ENCODE measurements around the gene SLU7. TPM values are rescaled to one million over a fixed set of nuclear protein-coding genes. Genes with fewer than 3 reads are reported as not detected.
A peak's percentile ranks its signal among the peaks of the same experiment; 100 is the strongest.

SLU7 gene
- total RNA-seq, 1 experiment from 2014 or later, result 43.6 TPM

GRCh38 chr5:160369990-160370712 is 48.7 kb downstream of the SLU7 start, which contains the start of gene C1QTNF2:
C1QTNF2 (minus strand) TSS chr5:160370626; CDS start chr5:160355011, 15,615 bp downstream.
- no peak for TF ChIP-seq EZH2phosphoT487 (IDR thresholded peaks at IDR 0.05; ENCODE audit: borderline replicate concordance)
- peak; percentile 54; the same call in 1 of the 2 replicates for TF ChIP-seq CBX3 (IDR thresholded peaks at IDR 0.05; ENCODE audit: low read depth)
- peak; percentile 87 for TF ChIP-seq MAX (IDR thresholded peaks at IDR 0.05)
- TF ChIP-seq EGR1 (IDR thresholded peaks at IDR 0.05; ENCODE audit: low read depth), result peak; percentile 59
- peaks cover 0 to 13% of the 10 kb centered on the region in 2 experiments; a peak in 2 of 4 replicates for H3K4me1 ChIP-seq (ENCODE audit: control insufficient read depth in 1 of 2, insufficient read depth in 2 of 2, low read length in 2 of 2)
- H3K36me3 ChIP-seq (ENCODE audit: control insufficient read depth in 1 of 2, insufficient read depth in 2 of 2, low read length in 2 of 2), result no peaks in the 10 kb centered on the region
- ChIA-PET RAD21 (ENCODE audit: low non-redundant PET in 1 of 2, low total read pairs in 2 of 2, uncharacterized antibody in 2 of 2, unreplicated experiment in 2 of 2) (no interaction called here), CTCF (interaction anchor here (0.8 to 1.2 kb wide), 2 partner anchors 21 to 348 kb away, joined by 3 to 4 read pairs; no protein-coding TSS in a partner anchor), POLR2A (no interaction called here)
- peak within 1 kb of the TSS; percentile 50 for H2AFZ ChIP-seq (ENCODE audit: low read depth, low read length, poor library complexity, severe bottlenecking)
- BruUV-seq (replicated peaks), result no TSS peak
- no peak within 1 kb of the TSS for H3K27ac ChIP-seq (ENCODE audit: low read depth, low read length)
- no peaks in the 10 kb centered on the region for H4K20me1 ChIP-seq (ENCODE audit: insufficient read depth)
- intact Hi-C loops (cut with micrococcal nuclease), result no loop called here
- H3K27me3 ChIP-seq (ENCODE audit: insufficient read depth, low read length), result peaks cover 17% of the 10 kb centered on the region
- no peaks in the 10 kb centered on the region for H3K9me2 ChIP-seq (ENCODE audit: insufficient read depth)
- H3K79me2 ChIP-seq (ENCODE audit: insufficient read depth, low read length), result no peaks in the 10 kb centered on the region
- H3K9ac ChIP-seq (ENCODE audit: low read length), result peak within 1 kb of the TSS; percentile 15
- ATAC-seq, result peak; percentile 75
- DNase-seq (ENCODE audit: low read depth, low spot score), result no peak
- H3K4me3 ChIP-seq (replicated peaks in 1 of 2; ENCODE audit: low read depth in 1 of 2, low read length in 2 of 2), result peak within 1 kb of the TSS; percentile 37 to 52
- peak within 1 kb of the TSS; percentile 79 for H3K4me2 ChIP-seq (ENCODE audit: low read length)
- no peaks in the 10 kb centered on the region for H3K9me3 ChIP-seq (ENCODE audit: control insufficient read depth in 1 of 2, insufficient read depth in 1 of 2, low read depth in 1 of 2, low read length in 2 of 2)

GRCh38 chr5:160367885-160368284 is 51.0 kb downstream of the SLU7 start:
- H2AFZ ChIP-seq (ENCODE audit: low read depth, low read length, poor library complexity, severe bottlenecking), result no peak overlapping the region
- H3K9ac ChIP-seq (ENCODE audit: low read length), result no peak overlapping the region
- DNase-seq (ENCODE audit: low read depth, low spot score) (no peak), ATAC-seq (no peak)
- no TSS peak for BruUV-seq (replicated peaks)
- no peaks in the 10 kb centered on the region for H3K36me3 ChIP-seq (ENCODE audit: control insufficient read depth in 1 of 2, insufficient read depth in 2 of 2, low read length in 2 of 2)
- ChIA-PET POLR2A (no interaction called here), RAD21 (ENCODE audit: low non-redundant PET in 1 of 2, low total read pairs in 2 of 2, uncharacterized antibody in 2 of 2, unreplicated experiment in 2 of 2) (no interaction called here), CTCF (no interaction called here)
- H3K9me3 ChIP-seq (ENCODE audit: control insufficient read depth in 1 of 2, insufficient read depth in 1 of 2, low read depth in 1 of 2, low read length in 2 of 2), result no peaks in the 10 kb centered on the region
- no peaks in the 10 kb centered on the region for H3K9me2 ChIP-seq (ENCODE audit: insufficient read depth)
- H3K27ac ChIP-seq (ENCODE audit: low read depth, low read length), result no peak overlapping the region
- H3K27me3 ChIP-seq (ENCODE audit: insufficient read depth, low read length), result peaks cover 3% of the 10 kb centered on the region; the same call in 1 of the 2 replicates
- H3K79me2 ChIP-seq (ENCODE audit: insufficient read depth, low read length), result no peaks in the 10 kb centered on the region
- no peak overlapping the region for H3K4me2 ChIP-seq (ENCODE audit: low read length)
- no peaks in the 10 kb centered on the region for H4K20me1 ChIP-seq (ENCODE audit: insufficient read depth)
- intact Hi-C loops (cut with micrococcal nuclease), result no loop called here
- TF ChIP-seq SP1 (IDR thresholded peaks at IDR 0.05; ENCODE audit: low read depth) (no peak), SRF (IDR thresholded peaks at IDR 0.05; ENCODE audit: low read depth) (no peak)
- peaks cover 0 to 13% of the 10 kb centered on the region in 2 experiments; a peak in 2 of 4 replicates for H3K4me1 ChIP-seq (ENCODE audit: control insufficient read depth in 1 of 2, insufficient read depth in 2 of 2, low read length in 2 of 2)
- H3K4me3 ChIP-seq (replicated peaks in 1 of 2; ENCODE audit: low read depth in 1 of 2, low read length in 2 of 2), result no peak overlapping the region
